NCI-H146 treated with DMSO at 0.1 percent for 48 hours (cell line): ENCODE data around the gene GARIN1A.

Source experiments
- DNase-seq: peaks from one replicate; lab custom pipeline; 2025; ENCODE audit not compliant: unreplicated experiment; lab: John Stamatoyannopoulos, UW

The GARIN1A gene

GRCh38 chr7:128714701-128715495 lies 42.8 kb downstream of the GARIN1A start:
- DNase-seq, result no peak

- DNase-seq, result no peak
Measured at GRCh38 chr7:128718967-128719642, 47.0 kb downstream of the GARIN1A start.

- no peak for DNase-seq
Measured at GRCh38 chr7:128721376-128721775, 49.3 kb downstream of the GARIN1A start.
